ENCODE measurements around the gene LCNL1.

LCNL1 gene

GRCh38 chr9:136941231-136942111, 41.3 kb upstream of the LCNL1 start:
- Histone ChIP-seq H3K4me3 (ENCODE audit: insufficient read depth, low read depth, low read length) (no peak overlapping the region), H3K27me3 (ENCODE audit: control insufficient read depth, insufficient read depth, low read length, poor library complexity, severe bottlenecking) (no peaks in the 10 kb centered on the region), H3K9me3 (ENCODE audit: control insufficient read depth, low read length) (no peaks in the 10 kb centered on the region), H3K36me3 (ENCODE audit: control insufficient read depth, insufficient read depth, low read length) (peaks cover 37% of the 10 kb centered on the region), H3K27ac (ENCODE audit: insufficient read depth, low read depth, low read length, poor library complexity, severe bottlenecking) (no peak overlapping the region), H3K4me1 (ENCODE audit: control insufficient read depth, insufficient read depth, low read length) (peaks cover 10% of the 10 kb centered on the region)
- 96% methylated on average over 55 of the region's 55 CpGs for WGBS, 2 experiments

- H3K4me3 ChIP-seq (ENCODE audit: insufficient read depth, low read depth, low read length), result no peak overlapping the region
- H3K27me3 ChIP-seq (ENCODE audit: control insufficient read depth, insufficient read depth, low read length, poor library complexity, severe bottlenecking), result no peaks in the 10 kb centered on the region
- H3K36me3 ChIP-seq (ENCODE audit: control insufficient read depth, insufficient read depth, low read length), result peaks cover 37% of the 10 kb centered on the region
- H3K4me1 ChIP-seq (ENCODE audit: control insufficient read depth, insufficient read depth, low read length), result peaks cover 10% of the 10 kb centered on the region
- 95 to 96% methylated on average over 60 of the region's 60 CpGs for WGBS, 2 experiments
- H3K9me3 ChIP-seq (ENCODE audit: control insufficient read depth, low read length), result no peaks in the 10 kb centered on the region
- no peak overlapping the region for H3K27ac ChIP-seq (ENCODE audit: insufficient read depth, low read depth, low read length, poor library complexity, severe bottlenecking)
Measured at GRCh38 chr9:136942112-136942880, 40.5 kb upstream of the LCNL1 start.

- Histone ChIP-seq H3K27me3 (ENCODE audit: control insufficient read depth, insufficient read depth, low read length, poor library complexity, severe bottlenecking) (no peaks in the 10 kb centered on the region), H3K9me3 (ENCODE audit: control insufficient read depth, low read length) (no peaks in the 10 kb centered on the region), H3K27ac (ENCODE audit: insufficient read depth, low read depth, low read length, poor library complexity, severe bottlenecking) (no peak overlapping the region), H3K4me3 (ENCODE audit: insufficient read depth, low read depth, low read length) (no peak overlapping the region), H3K4me1 (ENCODE audit: control insufficient read depth, insufficient read depth, low read length) (peaks cover 15% of the 10 kb centered on the region), H3K36me3 (ENCODE audit: control insufficient read depth, insufficient read depth, low read length) (peaks cover 37% of the 10 kb centered on the region)
- WGBS, 2 experiments, result 96% methylated on average over 16 of the region's 16 CpGs
Measured at GRCh38 chr9:136942881-136943230, 39.9 kb upstream of the LCNL1 start.

GRCh38 chr9:136943291-136944211, 39.2 kb upstream of the LCNL1 start:
- Histone ChIP-seq H3K9me3 (ENCODE audit: control insufficient read depth, low read length) (no peaks in the 10 kb centered on the region), H3K4me1 (ENCODE audit: control insufficient read depth, insufficient read depth, low read length) (peaks cover 15% of the 10 kb centered on the region), H3K4me3 (ENCODE audit: insufficient read depth, low read depth, low read length) (peak overlapping the region; percentile 69), H3K27ac (ENCODE audit: insufficient read depth, low read depth, low read length, poor library complexity, severe bottlenecking) (peak overlapping the region; percentile 50), H3K36me3 (ENCODE audit: control insufficient read depth, insufficient read depth, low read length) (peaks cover 34% of the 10 kb centered on the region), H3K27me3 (ENCODE audit: control insufficient read depth, insufficient read depth, low read length, poor library complexity, severe bottlenecking) (no peaks in the 10 kb centered on the region)
- WGBS, 2 experiments, result 31% methylated on average over 61 of the region's 61 CpGs

DNA sequence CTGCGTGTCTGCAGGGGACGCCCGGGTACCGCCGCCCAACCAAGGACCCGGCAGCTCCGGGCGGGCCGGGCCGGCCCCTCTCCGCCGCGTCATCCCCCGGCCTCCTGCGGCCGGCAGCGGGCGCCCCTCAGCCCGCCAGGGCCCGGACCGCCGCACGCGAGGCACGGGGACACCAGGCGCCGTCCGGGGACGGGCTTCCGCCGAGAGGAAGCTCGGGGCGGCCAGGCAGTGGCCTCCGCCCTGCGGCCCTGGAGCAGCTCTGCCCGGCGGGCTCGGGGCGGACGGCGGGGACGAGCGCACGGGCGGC, 38.6 kb upstream of the LCNL1 start:
- 0% methylated on average over 45 of the region's 45 CpGs for WGBS, 2 experiments
- H3K36me3 ChIP-seq (ENCODE audit: control insufficient read depth, insufficient read depth, low read length), result peaks cover 31% of the 10 kb centered on the region
- H3K9me3 ChIP-seq (ENCODE audit: control insufficient read depth, low read length), result no peaks in the 10 kb centered on the region
- peak overlapping the region; percentile 69 for H3K4me3 ChIP-seq (ENCODE audit: insufficient read depth, low read depth, low read length)
- H3K4me1 ChIP-seq (ENCODE audit: control insufficient read depth, insufficient read depth, low read length), result peaks cover 15% of the 10 kb centered on the region
- H3K27me3 ChIP-seq (ENCODE audit: control insufficient read depth, insufficient read depth, low read length, poor library complexity, severe bottlenecking), result no peaks in the 10 kb centered on the region
- peak overlapping the region; percentile 50 for H3K27ac ChIP-seq (ENCODE audit: insufficient read depth, low read depth, low read length, poor library complexity, severe bottlenecking)

GRCh38 chr9:136944519-136945332, 38.1 kb upstream of the LCNL1 start, which contains the start of the genes C8G and FBXW5:
TSS of gene C8G (plus strand) at chr9:136945243. CDS start at chr9:136945321, 78 bp downstream.
TSS of gene FBXW5 (minus strand) at chr9:136944738. CDS start at chr9:136944083, 655 bp downstream.
- peaks cover 15% of the 10 kb centered on the region for H3K4me1 ChIP-seq (ENCODE audit: control insufficient read depth, insufficient read depth, low read length)
- peaks cover 27% of the 10 kb centered on the region for H3K36me3 ChIP-seq (ENCODE audit: control insufficient read depth, insufficient read depth, low read length)
- H3K9me3 ChIP-seq (ENCODE audit: control insufficient read depth, low read length), result no peaks in the 10 kb centered on the region
- no peaks in the 10 kb centered on the region for H3K27me3 ChIP-seq (ENCODE audit: control insufficient read depth, insufficient read depth, low read length, poor library complexity, severe bottlenecking)
- WGBS, 2 experiments, result 7% methylated on average over 74 of the region's 74 CpGs
- H3K4me3 ChIP-seq (ENCODE audit: insufficient read depth, low read depth, low read length), result peak within 1 kb of the TSS; percentile 69
- peak within 1 kb of the TSS; percentile 50 for H3K27ac ChIP-seq (ENCODE audit: insufficient read depth, low read depth, low read length, poor library complexity, severe bottlenecking)

GRCh38 chr9:136945333-136946227, 37.2 kb upstream of the LCNL1 start:
- H3K27me3 ChIP-seq (ENCODE audit: control insufficient read depth, insufficient read depth, low read length, poor library complexity, severe bottlenecking), result no peaks in the 10 kb centered on the region
- H3K9me3 ChIP-seq (ENCODE audit: control insufficient read depth, low read length), result no peaks in the 10 kb centered on the region
- peaks cover 19% of the 10 kb centered on the region for H3K4me1 ChIP-seq (ENCODE audit: control insufficient read depth, insufficient read depth, low read length)
- peaks cover 19% of the 10 kb centered on the region for H3K36me3 ChIP-seq (ENCODE audit: control insufficient read depth, insufficient read depth, low read length)
- H3K27ac ChIP-seq (ENCODE audit: insufficient read depth, low read depth, low read length, poor library complexity, severe bottlenecking), result no peak overlapping the region
- no peak overlapping the region for H3K4me3 ChIP-seq (ENCODE audit: insufficient read depth, low read depth, low read length)
- WGBS, 2 experiments, result 90% methylated on average over 30 of the region's 30 CpGs

GRCh38 chr9:136946228-136947027, 36.4 kb upstream of the LCNL1 start:
- peaks cover 13% of the 10 kb centered on the region for H3K36me3 ChIP-seq (ENCODE audit: control insufficient read depth, insufficient read depth, low read length)
- H3K4me3 ChIP-seq (ENCODE audit: insufficient read depth, low read depth, low read length), result no peak overlapping the region
- no peaks in the 10 kb centered on the region for H3K27me3 ChIP-seq (ENCODE audit: control insufficient read depth, insufficient read depth, low read length, poor library complexity, severe bottlenecking)
- H3K27ac ChIP-seq (ENCODE audit: insufficient read depth, low read depth, low read length, poor library complexity, severe bottlenecking), result no peak overlapping the region
- WGBS, 2 experiments, result 92 to 93% methylated on average over 27 of the region's 27 CpGs
- no peaks in the 10 kb centered on the region for H3K9me3 ChIP-seq (ENCODE audit: control insufficient read depth, low read length)
- peaks cover 21% of the 10 kb centered on the region for H3K4me1 ChIP-seq (ENCODE audit: control insufficient read depth, insufficient read depth, low read length)
